Measurements from ENCODE around the gene RPL31.
A peak's percentile ranks its signal among the peaks of the same experiment; 100 is the strongest.

Gene RPL31

GRCh38 chr2:100976061-100976460 is 26.0 kb upstream of the RPL31 start:
- no peak for DNase-seq

GRCh38 chr2:100976645-100977391 is 25.3 kb upstream of the RPL31 start:
- no peak for DNase-seq

GRCh38 chr2:100977511-100977910 is 24.6 kb upstream of the RPL31 start:
- DNase-seq, result no peak

GRCh38 chr2:100978582-100979191 is 23.4 kb upstream of the RPL31 start:
- DNase-seq, result no peak

DNA sequence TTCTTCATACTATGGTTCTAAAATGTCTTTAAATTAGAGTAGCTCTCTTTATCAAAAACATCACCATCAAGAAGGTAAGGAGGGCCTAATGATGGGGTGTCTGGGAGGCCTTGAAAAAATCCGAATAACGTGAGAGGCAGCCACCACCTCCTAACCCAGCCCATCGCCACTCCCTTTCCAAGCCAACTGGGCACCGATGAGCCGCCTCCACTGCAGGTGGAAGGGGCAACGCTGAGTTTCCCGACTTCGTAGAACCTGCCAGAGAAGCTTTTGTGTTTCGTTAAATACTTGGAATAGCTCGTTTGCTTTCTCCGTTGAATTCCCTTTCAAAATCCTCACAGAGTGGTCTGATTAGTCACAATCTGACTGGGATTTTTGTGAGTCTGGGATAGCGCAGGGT is 22.0 kb upstream of the RPL31 start:
- no peak for DNase-seq

DNA sequence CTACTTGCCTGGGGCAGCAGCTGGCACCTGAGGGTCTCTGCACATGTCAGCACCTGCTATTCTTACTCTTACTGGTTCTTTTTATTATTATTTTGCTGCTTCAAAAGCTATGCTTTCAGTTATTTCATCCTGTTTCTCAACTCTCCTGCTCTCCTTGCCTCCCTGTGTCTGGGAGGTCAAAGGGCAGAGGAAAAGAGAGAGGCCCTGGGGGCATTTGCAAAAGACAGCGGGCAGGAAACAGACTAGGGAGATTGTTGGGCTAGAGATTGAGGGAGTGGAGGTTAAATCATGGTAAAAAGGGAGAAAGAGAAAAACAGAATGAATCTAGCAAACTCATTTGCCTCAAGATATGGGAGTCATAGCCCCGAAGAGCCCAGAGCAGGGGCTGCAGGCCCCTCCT is 21.1 kb upstream of the RPL31 start:
- no peak for DNase-seq

GRCh38 chr2:100982431-100982861 is 19.6 kb upstream of the RPL31 start:
- DNase-seq, result no peak

DNA sequence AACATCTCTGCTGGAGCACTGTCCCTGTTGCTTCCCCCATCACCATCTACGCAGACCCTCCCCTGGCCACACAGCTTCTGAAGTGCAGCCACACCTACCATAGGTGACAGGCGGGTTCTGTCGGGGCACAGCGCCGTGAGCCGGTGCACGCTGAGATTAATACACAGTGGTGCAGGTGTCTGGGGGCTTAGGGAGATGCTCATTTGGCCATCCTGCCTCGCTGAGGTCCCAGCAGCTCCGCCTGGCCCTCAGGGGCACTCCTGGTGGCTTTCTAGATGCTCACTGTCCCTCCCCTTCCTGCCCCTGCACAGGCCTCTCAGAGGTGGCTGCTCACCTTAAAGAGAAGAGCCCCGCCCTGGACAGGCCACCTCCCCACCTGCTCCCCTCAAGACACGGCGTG is 18.9 kb upstream of the RPL31 start:
- DNase-seq, result no peak

GRCh38 chr2:100983684-100984310 is 18.3 kb upstream of the RPL31 start:
- no peak for DNase-seq

GRCh38 chr2:100984892-100985307 is 17.2 kb upstream of the RPL31 start:
- peak; percentile 51 to 78 (median 70) for DNase-seq

DNA sequence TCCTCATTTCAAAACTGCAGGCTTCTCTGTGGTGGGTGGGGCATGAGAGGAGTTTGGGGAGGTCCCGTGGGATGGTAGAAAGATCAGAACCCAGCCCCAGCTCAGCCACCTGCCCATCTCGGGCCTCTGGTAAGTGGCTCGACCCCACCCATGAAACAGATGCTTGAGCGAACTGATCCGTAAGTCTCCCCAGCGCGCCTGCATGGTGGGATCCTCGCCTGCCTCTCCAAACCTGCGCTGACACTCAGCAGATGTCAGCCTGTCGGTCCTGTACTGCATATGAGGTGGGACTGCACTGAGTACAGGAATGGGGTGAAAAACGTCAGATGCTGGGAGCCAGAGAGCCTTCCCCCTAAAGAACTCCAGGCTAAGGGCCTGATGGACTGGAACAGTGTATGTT is 15.9 kb upstream of the RPL31 start:
- no peak for DNase-seq

DNA sequence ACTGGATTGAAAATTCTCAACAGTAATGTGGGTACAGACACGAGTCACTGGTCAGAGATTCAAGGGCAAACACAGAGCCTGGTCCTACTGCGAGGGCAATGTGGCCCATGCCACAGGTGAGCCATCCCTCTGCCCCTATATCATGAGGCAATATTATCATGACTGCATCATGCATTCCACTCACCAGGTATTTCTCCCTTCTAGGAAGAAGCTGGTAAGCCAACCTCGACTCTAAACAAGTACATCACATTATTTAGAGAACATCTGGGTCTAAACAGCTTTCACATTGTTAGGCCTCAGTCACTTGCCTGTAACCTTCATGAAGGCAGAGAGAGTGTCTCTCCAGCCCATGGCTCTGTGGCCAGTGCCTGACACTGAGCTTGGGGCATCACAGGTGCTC is 14.6 kb upstream of the RPL31 start:
- no peak for DNase-seq

DNA sequence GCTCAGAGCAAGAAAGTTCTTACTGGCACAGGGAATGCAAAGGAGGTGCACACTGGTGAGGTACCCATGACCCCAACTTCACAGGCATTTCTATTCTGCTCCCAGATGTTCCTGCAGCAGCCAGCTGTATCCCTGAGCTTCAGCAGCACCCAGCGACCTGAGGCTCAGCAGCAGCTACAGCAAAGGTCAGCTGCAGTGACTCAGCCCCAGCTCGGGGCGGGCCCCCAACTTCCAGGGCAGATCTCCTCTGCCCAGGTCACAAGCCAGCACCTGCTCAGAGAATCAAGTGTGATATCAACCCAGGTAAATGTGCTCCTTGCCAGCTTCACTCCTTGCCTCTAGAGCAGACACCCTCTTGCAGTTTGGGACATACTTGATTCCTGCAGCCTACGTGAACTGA is 14.1 kb upstream of the RPL31 start:
- DNase-seq, result no peak

DNA sequence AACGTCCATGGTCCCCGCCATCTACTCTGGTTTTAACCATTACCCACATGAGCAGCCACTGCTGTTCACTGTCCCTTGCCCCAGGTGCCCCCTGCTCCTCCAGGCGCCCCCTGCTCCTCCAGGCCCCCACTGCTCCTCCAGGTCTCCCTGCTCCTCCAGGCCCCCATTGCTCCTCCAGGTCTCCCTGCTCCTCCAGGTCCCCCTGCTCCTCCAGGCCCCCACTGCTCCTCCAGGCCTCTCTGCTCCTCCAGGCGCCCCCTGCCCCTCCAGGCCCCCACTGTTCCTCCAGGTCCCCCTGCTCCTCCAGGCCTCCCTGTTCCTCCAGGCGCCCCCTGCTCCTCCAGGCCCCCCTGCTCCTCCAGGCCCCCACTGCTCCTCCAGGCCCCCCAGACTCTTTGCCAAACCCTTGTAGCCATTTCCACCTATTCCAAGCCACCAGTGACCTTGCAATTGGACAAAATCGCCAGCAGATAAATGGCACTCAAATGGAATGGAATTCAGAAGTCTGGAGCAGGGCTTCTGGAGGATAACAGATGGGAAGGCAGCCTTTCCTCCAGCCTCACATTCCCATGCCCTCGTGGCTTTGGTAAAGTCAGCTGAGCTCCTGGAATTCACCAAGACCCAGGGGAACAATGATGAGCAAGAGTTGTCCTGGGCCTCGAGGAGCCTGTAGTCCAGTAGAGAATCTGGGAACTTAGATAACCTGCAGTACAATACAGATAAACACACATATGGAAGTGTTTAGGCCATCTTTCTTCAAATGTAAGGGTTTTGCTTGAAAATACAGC is 13.3 kb upstream of the RPL31 start:
- no peak for DNase-seq

DNA sequence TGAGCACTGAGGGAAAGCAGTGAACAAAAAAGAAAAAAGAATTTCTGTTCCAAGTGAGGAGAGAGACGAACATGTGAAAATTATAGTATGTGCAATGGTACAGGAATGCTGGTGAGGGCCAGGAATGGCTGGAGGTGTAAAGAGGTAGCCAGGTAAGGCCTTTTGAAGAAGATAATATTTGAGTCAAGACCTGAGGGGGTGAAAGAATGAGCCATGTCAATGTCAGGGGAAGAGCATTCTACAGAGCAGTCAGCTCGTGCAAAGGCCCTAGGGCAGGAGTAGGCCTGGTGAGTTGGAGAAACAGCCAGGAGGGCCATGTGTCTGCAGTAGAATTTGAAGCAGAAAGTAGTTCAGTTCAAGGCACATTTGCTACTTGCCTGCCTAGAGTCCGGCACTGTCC is 12.4 kb upstream of the RPL31 start:
- DNase-seq, result no peak

GRCh38 chr2:100990166-100990565 is 11.9 kb upstream of the RPL31 start:
- no peak for DNase-seq

GRCh38 chr2:100990650-100991403 is 11.3 kb upstream of the RPL31 start:
- DNase-seq, result no peak

DNA sequence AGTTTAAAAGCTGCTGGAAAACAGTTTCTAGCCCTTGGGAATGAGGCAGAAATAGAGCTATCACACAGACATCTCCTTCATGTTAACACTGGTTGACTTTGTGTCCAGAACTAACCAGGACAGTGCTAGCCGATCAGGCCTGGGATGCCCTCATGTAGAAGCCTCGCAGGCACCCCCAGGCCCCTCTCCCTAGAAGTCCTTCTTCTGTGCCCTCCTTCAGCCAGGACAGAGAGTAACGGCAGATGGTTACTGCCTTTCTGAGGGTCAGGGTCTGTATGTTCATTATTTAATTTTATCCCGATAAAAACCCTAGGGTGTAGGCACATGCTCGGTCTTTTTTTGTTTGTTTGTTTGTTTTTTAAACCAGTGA is 10.7 kb upstream of the RPL31 start:
- no peak for DNase-seq

- DNase-seq, result no peak
Measured at GRCh38 chr2:100992262-100992661, 9.8 kb upstream of the RPL31 start.

GRCh38 chr2:100993294-100993693 is 8.8 kb upstream of the RPL31 start:
- no peak for DNase-seq

- DNase-seq, result no peak
Measured at GRCh38 chr2:100995309-100996075, 6.6 kb upstream of the RPL31 start.
